Smooth muscle cell (in vitro differentiated cells): Measurements from ENCODE around the gene WDR43. TPM values are rescaled to one million over a fixed set of nuclear protein-coding genes. Genes with fewer than 3 reads are reported as not detected.

Experiments used
- DNase-seq: peaks from one replicate; lab custom pipeline; 2025; ENCODE audit not compliant: unreplicated experiment; lab: John Stamatoyannopoulos, UW
- H2AFZ ChIP-seq: fragments of 200-600 bp; sonication (generic); 2 replicates; pipeline ENCODE4 v1.6.0; 2016; ENCODE audit warnings: antibody characterized with exemption, low read depth, mild to moderate bottlenecking
- H3F3A ChIP-seq: fragments of 200-600 bp; sonication (generic); 2 replicates; pipeline ENCODE4 v1.6.0; 2017; ENCODE audit warnings: antibody characterized with exemption, low read depth
- H3K27ac ChIP-seq: fragments of 200-600 bp; sonication (generic); 2 replicates; pipeline ENCODE4 v1.5.1; 2016; ENCODE audit warnings: low read depth, mild to moderate bottlenecking
- H3K27me3 ChIP-seq: fragments of 200-600 bp; sonication (generic); 2 replicates; pipeline ENCODE4 v1.6.1; 2016; ENCODE audit warnings: low read depth, mild to moderate bottlenecking
- H3K36me3 ChIP-seq: fragments of 200-600 bp; sonication (generic); 2 replicates; pipeline ENCODE4 v1.5.1; 2016; ENCODE audit warnings: low read depth
- H3K4me1 ChIP-seq: fragments of 200-600 bp; sonication (generic); 2 replicates; pipeline ENCODE4 v1.5.1; 2016; ENCODE audit warnings: low read depth
- H3K4me2 ChIP-seq: fragments of 200-600 bp; sonication (generic); 2 replicates; pipeline ENCODE4 v1.6.0; 2016; ENCODE audit warnings: mild to moderate bottlenecking
- H3K4me3 ChIP-seq: fragments of 200-600 bp; sonication (generic); 2 replicates; pipeline ENCODE4 v1.5.1; 2016; ENCODE audit warnings: mild to moderate bottlenecking
- H3K79me2 ChIP-seq: fragments of 200-600 bp; sonication (generic); 2 replicates; pipeline ENCODE4 v1.6.0; 2016; ENCODE audit warnings: low read depth, mild to moderate bottlenecking
- H3K9ac ChIP-seq: fragments of 200-600 bp; sonication (generic); 2 replicates; pipeline ENCODE4 v1.6.0; 2016; ENCODE audit warnings: low read depth
- H3K9me3 ChIP-seq: fragments of 200-600 bp; sonication (generic); replicated peaks from 2 replicates; pipeline ENCODE4 v1.5.1; 2016; ENCODE audit warnings: low read depth
- H4K20me1 ChIP-seq: fragments of 200-600 bp; sonication (generic); 2 replicates; pipeline ENCODE4 v1.6.0; 2016; ENCODE audit warnings: low read depth
- WGBS: methylation state at CpG from one replicate; pipeline ENCODE4 v1.1.7; 2016; ENCODE audit warnings: low lambda C conversion rate; 5-methylcytosine and 5-hydroxymethylcytosine counted together
- polyA plus RNA-seq: library from polyadenylated mRNA; unstranded; fragments of >200 nt; fragmentation: Nextera tagmentation; extraction: Ambion mirVana; gene quantifications from 2 replicates; pipeline ENCODE4 v1.2.1, GENCODE V29; 2016
- total RNA-seq: library from RNA; depleted of rRNA; stranded (reverse); fragments of >200 nt; gene quantifications from 2 replicates; pipeline ENCODE4 v1.2.3, GENCODE V29; 2014
- TF ChIP-seq, protein P1 (sequence below): fragments of 200-600 bp; sonication (generic); IDR thresholded peaks from 2 replicates; pipeline ENCODE4 v1.5.1; 2017; ENCODE audit warnings: borderline replicate concordance, mild to moderate bottlenecking, antibody characterized with exemption; ENCODE audit not compliant: insufficient read depth, poor library complexity, severe bottlenecking

WDR43 gene
- total and polyA plus RNA-seq, 2 experiments from 2014 or later, result 12.5 to 37.8 TPM

- Histone ChIP-seq H2AFZ (no peak overlapping the region), H3K36me3 (no peaks in the 10 kb centered on the region), H3K9ac (no peak overlapping the region), H3K4me3 (no peak overlapping the region), H3K79me2 (no peaks in the 10 kb centered on the region), H3K27me3 (no peaks in the 10 kb centered on the region), H3K27ac (no peak overlapping the region), H3F3A (no peaks in the 10 kb centered on the region), H3K9me3 (no peaks in the 10 kb centered on the region), H4K20me1 (no peaks in the 10 kb centered on the region), H3K4me2 (no peak overlapping the region), H3K4me1 (peaks cover 4% of the 10 kb centered on the region)
- no peak for DNase-seq
- TF ChIP-seq, protein P1, sequence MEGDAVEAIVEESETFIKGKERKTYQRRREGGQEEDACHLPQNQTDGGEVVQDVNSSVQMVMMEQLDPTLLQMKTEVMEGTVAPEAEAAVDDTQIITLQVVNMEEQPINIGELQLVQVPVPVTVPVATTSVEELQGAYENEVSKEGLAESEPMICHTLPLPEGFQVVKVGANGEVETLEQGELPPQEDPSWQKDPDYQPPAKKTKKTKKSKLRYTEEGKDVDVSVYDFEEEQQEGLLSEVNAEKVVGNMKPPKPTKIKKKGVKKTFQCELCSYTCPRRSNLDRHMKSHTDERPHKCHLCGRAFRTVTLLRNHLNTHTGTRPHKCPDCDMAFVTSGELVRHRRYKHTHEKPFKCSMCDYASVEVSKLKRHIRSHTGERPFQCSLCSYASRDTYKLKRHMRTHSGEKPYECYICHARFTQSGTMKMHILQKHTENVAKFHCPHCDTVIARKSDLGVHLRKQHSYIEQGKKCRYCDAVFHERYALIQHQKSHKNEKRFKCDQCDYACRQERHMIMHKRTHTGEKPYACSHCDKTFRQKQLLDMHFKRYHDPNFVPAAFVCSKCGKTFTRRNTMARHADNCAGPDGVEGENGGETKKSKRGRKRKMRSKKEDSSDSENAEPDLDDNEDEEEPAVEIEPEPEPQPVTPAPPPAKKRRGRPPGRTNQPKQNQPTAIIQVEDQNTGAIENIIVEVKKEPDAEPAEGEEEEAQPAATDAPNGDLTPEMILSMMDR, result no peak
- WGBS, result 97% methylated on average over 10 of the region's 11 CpGs
Measured at GRCh38 chr2:28981620-28982376, 87.3 kb downstream of the WDR43 start.

- H3F3A ChIP-seq, result no peaks in the 10 kb centered on the region
- no peak overlapping the region for H3K4me2 ChIP-seq
- H3K9ac ChIP-seq, result no peak overlapping the region
- H3K36me3 ChIP-seq, result no peaks in the 10 kb centered on the region
- H4K20me1 ChIP-seq, result no peaks in the 10 kb centered on the region
- H3K79me2 ChIP-seq, result no peaks in the 10 kb centered on the region
- no peak overlapping the region for H3K27ac ChIP-seq
- H3K4me1 ChIP-seq, result peaks cover 4% of the 10 kb centered on the region
- no peaks in the 10 kb centered on the region for H3K9me3 ChIP-seq
- DNase-seq, result no peak
- no peak overlapping the region for H3K4me3 ChIP-seq
- H3K27me3 ChIP-seq, result no peaks in the 10 kb centered on the region
- no peak overlapping the region for H2AFZ ChIP-seq
- TF ChIP-seq, protein P1, result no peak
- WGBS, result 94% methylated on average over 8 of the region's 8 CpGs
Measured at GRCh38 chr2:28982381-28982950, 88.0 kb downstream of the WDR43 start.

GRCh38 chr2:28986429-28986828, 92.0 kb downstream of the WDR43 start:
- TF ChIP-seq, protein P1, result no peak
- H3F3A ChIP-seq, result no peaks in the 10 kb centered on the region
- no peak overlapping the region for H2AFZ ChIP-seq
- DNase-seq, result no peak
- no peaks in the 10 kb centered on the region for H4K20me1 ChIP-seq
- no peaks in the 10 kb centered on the region for H3K9me3 ChIP-seq
- no peaks in the 10 kb centered on the region for H3K79me2 ChIP-seq
- H3K4me3 ChIP-seq, result no peak overlapping the region
- 73% methylated on average over 4 of the region's 4 CpGs for WGBS
- no peak overlapping the region for H3K27ac ChIP-seq
- H3K36me3 ChIP-seq, result no peaks in the 10 kb centered on the region
- H3K9ac ChIP-seq, result no peak overlapping the region
- peaks cover under 1% of the 10 kb centered on the region for H3K4me1 ChIP-seq
- no peaks in the 10 kb centered on the region for H3K27me3 ChIP-seq
- no peak overlapping the region for H3K4me2 ChIP-seq

GRCh38 chr2:28989973-28990372, 95.5 kb downstream of the WDR43 start:
- Histone ChIP-seq H3K9me3 (no peaks in the 10 kb centered on the region), H3F3A (no peaks in the 10 kb centered on the region), H3K4me3 (no peak overlapping the region), H3K4me2 (no peak overlapping the region), H3K27ac (no peak overlapping the region), H3K36me3 (no peaks in the 10 kb centered on the region), H3K79me2 (no peaks in the 10 kb centered on the region), H3K27me3 (no peaks in the 10 kb centered on the region), H4K20me1 (no peaks in the 10 kb centered on the region), H2AFZ (peak overlapping the region; percentile 50), H3K4me1 (no peaks in the 10 kb centered on the region), H3K9ac (no peak overlapping the region)
- TF ChIP-seq, protein P1, result no peak
- no peak for DNase-seq
- 41% methylated on average over 5 of the region's 5 CpGs for WGBS
